Muscle layer of colon (tissue), 2 donors: ENCODE results near the gene CPED1.

Experiments
- H3K27ac ChIP-seq: one replicate; pipeline ENCODE4 v1.7.0; 2013; ENCODE audit warnings: low read depth, mild to moderate bottlenecking, low read length, moderate library complexity
- H3K27me3 ChIP-seq, 2 donors: one replicate each; pipeline ENCODE4 v1.7.0; 2013; ENCODE audit warnings: low read length in 2 of 2, mild to moderate bottlenecking in 2 of 2; ENCODE audit not compliant: insufficient read depth in 2 of 2, control insufficient read depth in 1 of 2
- H3K36me3 ChIP-seq: one replicate; pipeline ENCODE4 v1.7.0; 2013; ENCODE audit warnings: mild to moderate bottlenecking, low read length; ENCODE audit not compliant: insufficient read depth
- H3K4me1 ChIP-seq: one replicate; pipeline ENCODE4 v1.7.0; 2013; ENCODE audit warnings: mild to moderate bottlenecking, low read length; ENCODE audit not compliant: insufficient read depth
- H3K4me3 ChIP-seq, 2 donors: one replicate each; pipeline ENCODE4 v1.7.0; 2013; ENCODE audit warnings: low read length in 2 of 2, low read depth in 1 of 2, mild to moderate bottlenecking in 1 of 2, moderate library complexity in 1 of 2
- H3K9ac ChIP-seq: one replicate; pipeline ENCODE4 v1.7.0; 2013; ENCODE audit warnings: low read length
- H3K9me3 ChIP-seq: one replicate; pipeline ENCODE4 v1.7.0; 2013; ENCODE audit warnings: mild to moderate bottlenecking, low read length
- donor health status: abdominal sarcoma.
- donor health status: Adenocarcinoma of cecum.

The CPED1 gene

DNA sequence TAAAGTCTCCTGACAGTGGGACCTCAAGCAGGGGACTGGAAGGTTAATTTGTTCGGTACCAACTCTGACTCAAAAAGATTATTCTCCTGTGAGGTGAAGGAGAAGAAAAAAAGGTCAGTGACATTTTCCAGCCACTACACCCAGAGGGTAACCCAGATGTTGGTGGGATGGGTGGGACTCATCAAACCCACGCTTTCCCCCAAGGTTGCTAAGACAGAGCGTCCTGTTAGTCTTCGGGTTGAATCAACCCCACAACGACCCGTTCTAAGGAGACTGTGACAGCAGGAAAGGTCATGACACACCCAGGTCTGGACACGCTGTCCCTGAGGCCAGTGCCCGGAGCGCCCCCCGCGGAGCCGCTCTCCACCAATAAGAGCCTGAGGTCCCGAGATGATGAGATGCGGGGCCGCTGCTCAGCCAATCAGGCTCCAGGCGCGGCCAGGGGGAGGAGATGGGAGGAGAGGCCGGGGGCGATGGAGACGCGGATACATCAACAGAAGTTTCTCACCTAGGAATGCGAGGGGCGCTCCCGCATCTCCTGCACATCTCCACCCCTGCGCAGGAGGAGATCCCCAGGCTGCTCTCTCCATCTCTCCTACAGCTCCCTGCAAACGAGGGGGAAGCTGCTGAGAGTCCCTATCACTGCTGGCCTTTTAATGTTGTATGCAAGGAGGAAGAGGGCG is 340.1 kb downstream of the CPED1 start, which contains the start of gene WNT16:
Gene WNT16 (plus strand): TSS at position 493 of the 683 bp plus-strand sequence. CDS start 293 bp downstream, outside the sequence.
- Histone ChIP-seq H3K4me1 (peaks cover 12% of the 10 kb centered on the region), H3K9me3 (no peaks in the 10 kb centered on the region), H3K27me3 (peaks cover 41 to 44% of the 10 kb centered on the region in 2 donors), H3K27ac (no peak within 1 kb of the TSS), H3K4me3 (peak within 1 kb of the TSS; percentile 23 to 48), H3K9ac (no peak within 1 kb of the TSS), H3K36me3 (no peaks in the 10 kb centered on the region)

DNA sequence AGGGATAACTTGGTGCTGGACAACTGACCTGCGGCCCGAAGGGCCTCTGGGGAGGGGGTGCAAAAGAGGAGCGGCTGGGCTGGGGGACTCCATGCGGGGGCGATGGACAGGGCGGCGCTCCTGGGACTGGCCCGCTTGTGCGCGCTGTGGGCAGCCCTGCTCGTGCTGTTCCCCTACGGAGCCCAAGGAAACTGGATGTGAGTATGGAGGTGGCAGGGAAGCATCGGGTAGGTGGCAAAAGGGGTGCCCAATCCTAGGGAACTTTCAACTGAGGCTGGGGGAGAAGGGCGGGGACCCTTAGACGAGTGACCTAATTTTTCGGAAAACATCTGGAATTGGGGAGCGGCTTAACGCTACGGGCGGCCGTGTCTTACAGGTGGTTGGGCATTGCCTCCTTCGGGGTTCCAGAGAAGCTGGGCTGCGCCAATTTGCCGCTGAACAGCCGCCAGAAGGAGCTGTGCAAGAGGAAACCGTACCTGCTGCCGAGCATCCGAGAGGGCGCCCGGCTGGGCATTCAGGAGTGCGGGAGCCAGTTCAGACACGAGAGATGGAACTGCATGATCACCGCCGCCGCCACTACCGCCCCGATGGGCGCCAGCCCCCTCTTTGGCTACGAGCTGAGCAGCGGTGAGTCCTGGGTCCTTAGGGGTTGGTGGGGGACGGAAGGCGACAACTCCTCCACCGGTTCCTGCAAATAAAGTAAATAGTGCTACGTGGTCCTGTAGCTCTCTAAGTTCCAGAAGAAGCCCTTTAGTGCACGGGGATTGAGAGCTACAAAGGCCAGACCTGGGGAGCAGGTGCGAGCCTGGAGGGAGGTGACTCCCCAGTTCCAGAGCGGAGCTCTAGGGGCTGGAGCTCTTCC is 340.9 kb downstream of the CPED1 start:
- H3K27ac ChIP-seq = no peak overlapping the region
- no peaks in the 10 kb centered on the region for H3K9me3 ChIP-seq
- no peak overlapping the region for H3K9ac ChIP-seq
- H3K4me1 ChIP-seq = peaks cover 12% of the 10 kb centered on the region
- peaks cover 41 to 44% of the 10 kb centered on the region in 2 donors for H3K27me3 ChIP-seq
- H3K36me3 ChIP-seq = no peaks in the 10 kb centered on the region
- H3K4me3 ChIP-seq = peak overlapping the region; percentile 23 to 48

- Histone ChIP-seq H3K27me3 (peaks cover 41 to 44% of the 10 kb centered on the region in 2 donors), H3K4me1 (peaks cover 12% of the 10 kb centered on the region), H3K9me3 (no peaks in the 10 kb centered on the region), H3K36me3 (no peaks in the 10 kb centered on the region), H3K27ac (no peak overlapping the region), H3K9ac (no peak overlapping the region), H3K4me3 (peak overlapping the region; percentile 11 to 48)
These were observed 341.7 kb downstream of the CPED1 start for GRCh38 chr7:121330053-121330833.

- H3K9ac ChIP-seq = no peak overlapping the region
- no peak overlapping the region for H3K4me3 ChIP-seq
- no peak overlapping the region for H3K27ac ChIP-seq
- H3K4me1 ChIP-seq = peaks cover 12% of the 10 kb centered on the region
- H3K36me3 ChIP-seq = no peaks in the 10 kb centered on the region
- H3K27me3 ChIP-seq = peaks cover 41 to 44% of the 10 kb centered on the region in 2 donors
- no peaks in the 10 kb centered on the region for H3K9me3 ChIP-seq
These were observed 342.5 kb downstream of the CPED1 start for GRCh38 chr7:121331048-121331447.

DNA sequence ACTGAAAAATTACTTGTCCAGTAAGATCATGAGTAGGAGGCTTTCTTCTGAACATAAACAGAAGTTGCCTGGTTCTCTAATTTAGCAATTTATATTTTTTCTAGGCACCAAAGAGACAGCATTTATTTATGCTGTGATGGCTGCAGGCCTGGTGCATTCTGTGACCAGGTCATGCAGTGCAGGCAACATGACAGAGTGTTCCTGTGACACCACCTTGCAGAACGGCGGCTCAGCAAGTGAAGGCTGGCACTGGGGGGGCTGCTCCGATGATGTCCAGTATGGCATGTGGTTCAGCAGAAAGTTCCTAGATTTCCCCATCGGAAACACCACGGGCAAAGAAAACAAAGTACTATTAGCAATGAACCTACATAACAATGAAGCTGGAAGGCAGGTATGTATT is 343.1 kb downstream of the CPED1 start:
- Histone ChIP-seq H3K36me3 (no peaks in the 10 kb centered on the region), H3K27ac (no peak overlapping the region), H3K4me3 (no peak overlapping the region), H3K4me1 (peaks cover 12% of the 10 kb centered on the region), H3K9ac (no peak overlapping the region), H3K9me3 (no peaks in the 10 kb centered on the region), H3K27me3 (peaks cover 41 to 44% of the 10 kb centered on the region in 2 donors)

- Histone ChIP-seq H3K9ac (no peak overlapping the region), H3K27me3 (peaks cover 28 to 29% of the 10 kb centered on the region in 2 donors), H3K4me3 (no peak overlapping the region), H3K4me1 (peaks cover 6% of the 10 kb centered on the region), H3K27ac (no peak overlapping the region), H3K36me3 (no peaks in the 10 kb centered on the region), H3K9me3 (no peaks in the 10 kb centered on the region)
These were observed 345.9 kb downstream of the CPED1 start for GRCh38 chr7:121334376-121334775.

DNA sequence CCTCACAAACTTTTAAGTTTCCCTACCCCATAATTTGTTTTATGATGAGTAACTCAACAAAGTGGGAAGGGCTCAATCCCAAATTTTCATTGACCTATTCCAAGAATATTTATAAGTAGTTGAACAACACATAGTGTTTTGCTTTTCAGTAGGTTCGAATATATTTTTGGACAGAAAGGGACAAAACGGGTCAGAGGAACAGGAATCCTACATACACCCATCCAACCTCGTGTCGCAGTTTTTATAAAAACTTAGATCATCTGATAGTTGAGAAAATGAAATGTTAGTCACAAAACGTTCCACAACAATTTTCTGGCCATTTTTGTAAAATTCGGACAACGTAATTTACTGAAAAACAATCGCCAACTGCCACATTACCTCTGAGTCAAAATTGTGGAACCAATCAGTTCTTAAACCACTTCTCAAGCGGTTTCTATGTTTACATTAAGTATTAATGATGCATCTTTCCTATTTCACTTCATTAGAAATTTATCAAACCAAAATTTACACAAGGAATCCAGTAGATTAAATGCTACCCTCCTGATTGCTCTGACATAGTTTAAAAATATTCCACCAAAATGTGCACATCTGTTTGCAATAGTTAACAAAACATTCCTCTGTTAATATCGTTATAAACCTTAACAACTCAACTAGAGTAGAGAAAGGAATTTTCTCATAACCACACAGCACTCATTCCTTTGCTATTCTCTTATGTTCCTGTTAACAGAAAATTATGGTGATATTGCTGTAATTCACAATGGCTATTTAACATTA is 346.6 kb downstream of the CPED1 start:
- Histone ChIP-seq H3K4me1 (no peaks in the 10 kb centered on the region), H3K4me3 (no peak overlapping the region), H3K27ac (no peak overlapping the region), H3K9ac (no peak overlapping the region), H3K9me3 (no peaks in the 10 kb centered on the region), H3K36me3 (no peaks in the 10 kb centered on the region), H3K27me3 (peaks cover 21 to 22% of the 10 kb centered on the region in 2 donors)

DNA sequence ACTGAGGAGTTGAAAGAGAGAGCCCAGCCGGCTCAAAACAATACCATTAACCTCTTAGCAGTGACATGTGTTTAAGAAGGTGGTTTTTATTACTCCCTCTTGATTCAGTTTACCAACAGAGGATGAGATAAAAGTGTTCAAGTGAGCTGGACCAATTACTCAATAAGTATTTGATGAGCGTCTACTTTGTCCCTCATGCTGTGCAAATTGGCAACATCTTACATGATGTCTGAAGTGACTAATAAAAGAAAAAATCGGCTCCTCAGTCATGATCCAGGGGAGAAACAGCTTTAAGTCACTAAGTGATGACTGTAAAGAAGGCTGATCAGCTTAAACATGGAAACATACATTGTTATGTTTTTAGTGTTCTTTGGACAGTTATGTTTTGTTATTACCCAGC is 348.1 kb downstream of the CPED1 start:
- no peaks in the 10 kb centered on the region for H3K4me1 ChIP-seq
- peaks cover 8% of the 10 kb centered on the region in 2 donors for H3K27me3 ChIP-seq
- H3K9me3 ChIP-seq = no peaks in the 10 kb centered on the region
- no peak overlapping the region for H3K27ac ChIP-seq
- H3K4me3 ChIP-seq = no peak overlapping the region
- H3K9ac ChIP-seq = no peak overlapping the region
- no peaks in the 10 kb centered on the region for H3K36me3 ChIP-seq

GRCh38 chr7:121337398-121337797 is 348.9 kb downstream of the CPED1 start:
- H3K4me3 ChIP-seq = no peak overlapping the region
- H3K36me3 ChIP-seq = no peaks in the 10 kb centered on the region
- H3K9ac ChIP-seq = no peak overlapping the region
- no peaks in the 10 kb centered on the region for H3K4me1 ChIP-seq
- H3K9me3 ChIP-seq = no peaks in the 10 kb centered on the region
- H3K27me3 ChIP-seq = peaks cover 0 to under 1% of the 10 kb centered on the region in 2 donors
- no peak overlapping the region for H3K27ac ChIP-seq

GRCh38 chr7:121339082-121339481 is 350.6 kb downstream of the CPED1 start:
- Histone ChIP-seq H3K9ac (no peak overlapping the region), H3K36me3 (no peaks in the 10 kb centered on the region), H3K9me3 (no peaks in the 10 kb centered on the region), H3K4me1 (no peaks in the 10 kb centered on the region), H3K27me3 (no peaks in the 10 kb centered on the region), H3K4me3 (no peak overlapping the region), H3K27ac (no peak overlapping the region)
